B cell (primary cell): Measurements from ENCODE around the gene TSPAN14. TPM values are rescaled to one million over a fixed set of nuclear protein-coding genes. Genes with fewer than 3 reads are reported as not detected.
A peak's percentile ranks its signal among the peaks of the same experiment; 100 is the strongest.

Experiments used
- ATAC-seq: fragments of 200-7000 bp; cut with Tn5 transposase; one replicate; pipeline ENCODE4 v1.10.0; 2021; ENCODE audit warnings: low read depth, mild to moderate bottlenecking, moderate number of reproducible peaks, moderate library complexity
- CTCF ChIA-PET: fragments of 350-600 bp; sonication (Branson Sonifier 250); formaldehyde crosslinking; loops from one replicate; lab custom pipeline; 2021; ENCODE audit warnings: antibody characterized with exemption, inconsistent platforms; lab: Charles Lee
- POLR2A ChIA-PET: fragments of 350-600 bp; sonication (Branson Sonifier 250); formaldehyde crosslinking; loops from one replicate; lab custom pipeline; 2021; ENCODE audit warnings: antibody characterized with exemption; lab: Charles Lee
- DNase-seq: peaks from one replicate; pipeline ENCODE4 v3.0.0; 2013
- H2AFZ ChIP-seq: 2 replicates; pipeline ENCODE4 v1.6.1; 2012; ENCODE audit warnings: mild to moderate bottlenecking, low read depth, low read length; ENCODE audit not compliant: insufficient read depth, poor library complexity, severe bottlenecking
- H3K27ac ChIP-seq, 2 donors: 1 replicate in 1 of 2; 2 replicates in 1 of 2; pipeline ENCODE4 v1.5.1; 2012 to 2013; ENCODE audit warnings: low read length in 2 of 2, mild to moderate bottlenecking in 2 of 2, moderate library complexity in 1 of 2
- H3K27me3 ChIP-seq, 4 experiments: fragments of 200-600 bp in 1 of 4; sonication (generic) in 1 of 4; replicated peaks in 1 of 4; 1 replicate in 2 of 4; 2 replicates in 2 of 4; pipeline versions ENCODE4 v1.6.1 to v1.7.0; 2013 to 2016; ENCODE audit warnings: low read length in 3 of 4, mild to moderate bottlenecking in 2 of 4, mixed read lengths in 1 of 4, moderate library complexity in 1 of 4; ENCODE audit not compliant: insufficient read depth in 4 of 4, control insufficient read depth in 3 of 4; ENCODE audit errors: control extremely low read depth in 1 of 4
- H3K36me3 ChIP-seq, 2 experiments: replicated peaks in 1 of 2; 1 replicate in 1 of 2; 2 replicates in 1 of 2; pipeline versions ENCODE4 v1.6.1 to v1.7.1; 2013; ENCODE audit warnings: low read length in 1 of 2; ENCODE audit not compliant: insufficient read depth in 2 of 2, control insufficient read depth in 1 of 2; ENCODE audit errors: control extremely low read depth in 1 of 2, extremely low read depth in 1 of 2
- H3K4me1 ChIP-seq, 2 donors: fragments of 200-600 bp in 1 of 2; sonication (generic) in 1 of 2; 1 replicate in 1 of 2; 2 replicates in 1 of 2; pipeline versions ENCODE4 v1.5.1 to v1.6.1; 2013 to 2017; ENCODE audit warnings: low read length in 2 of 2; ENCODE audit not compliant: control insufficient read depth in 2 of 2, insufficient read depth in 2 of 2
- H3K4me2 ChIP-seq: replicated peaks from 2 replicates; pipeline ENCODE3; 2012; ENCODE audit warnings: mild to moderate bottlenecking, low read depth, low read length; ENCODE audit not compliant: poor library complexity, severe bottlenecking
- H3K4me3 ChIP-seq, 5 experiments: fragments of 200-600 bp in 1 of 5; sonication (generic) in 1 of 5; 1 replicate in 3 of 5; 2 replicates in 2 of 5; pipeline versions ENCODE4 v1.5.1 to v1.7.0; 2011 to 2016; ENCODE audit warnings: low read length in 4 of 5, mild to moderate bottlenecking in 4 of 5, low read depth in 2 of 5, control low read depth in 1 of 5, moderate library complexity in 1 of 5; ENCODE audit not compliant: insufficient read depth in 1 of 5; ENCODE audit errors: control extremely low read depth in 1 of 5, extremely low read depth in 1 of 5
- H3K79me2 ChIP-seq: fragments of 200-600 bp; sonication (generic); one replicate; pipeline ENCODE4 v1.6.0; 2016; ENCODE audit warnings: low read length; ENCODE audit not compliant: control insufficient read depth, insufficient read depth
- H3K9ac ChIP-seq: fragments of 200-600 bp; sonication (generic); 2 replicates; pipeline ENCODE4 v1.6.1; 2017; ENCODE audit warnings: mild to moderate bottlenecking, low read length, moderate library complexity
- H3K9me3 ChIP-seq, 3 donors: one replicate each; pipeline versions ENCODE4 v1.6.1 to v1.7.1; 2013; ENCODE audit warnings: low read length in 2 of 3; ENCODE audit not compliant: control insufficient read depth in 2 of 3, insufficient read depth in 1 of 3; ENCODE audit errors: control extremely low read depth in 1 of 3
- H4K20me1 ChIP-seq: 2 replicates; pipeline ENCODE4 v1.6.0; 2012; ENCODE audit warnings: mild to moderate bottlenecking, low read length; ENCODE audit not compliant: insufficient read depth, control insufficient read depth, poor library complexity, severe bottlenecking
- H3K27ac Mint-ChIP-seq: one replicate; pipeline ENCODE4 v1.8.0; 2021; ENCODE audit warnings: mixed read lengths
- H3K27me3 Mint-ChIP-seq: one replicate; pipeline ENCODE4 v1.8.0; 2021; ENCODE audit warnings: mixed read lengths
- H3K4me1 Mint-ChIP-seq: one replicate; pipeline ENCODE4 v1.8.0; 2021; ENCODE audit warnings: mixed read lengths
- H3K4me3 Mint-ChIP-seq: one replicate; pipeline ENCODE4 v1.8.0; 2021; ENCODE audit warnings: mixed read lengths
- H3K9me3 Mint-ChIP-seq: one replicate; pipeline ENCODE4 v1.8.0; 2022; ENCODE audit warnings: mixed read lengths; ENCODE audit not compliant: insufficient read depth
- CTCF ChIP-seq: fragments of 200-600 bp; IDR thresholded peaks from one replicate; pipeline ENCODE4 v1.8.0; 2022; ENCODE audit warnings: antibody characterized with exemption, mild to moderate bottlenecking
- EZH2 ChIP-seq: IDR thresholded peaks from 2 replicates; pipeline ENCODE4 v1.6.1; 2012; ENCODE audit warnings: borderline replicate concordance, low read depth, mild to moderate bottlenecking, moderate library complexity, low read length; ENCODE audit not compliant: insufficient read depth, poor library complexity, severe bottlenecking
- WGBS: methylation state at CpG from one replicate; pipeline ENCODE4 v1.1.5; 2013; ENCODE audit warnings: missing lambda C conversion rate; ENCODE audit not compliant: insufficient coverage; 5-methylcytosine and 5-hydroxymethylcytosine counted together
- intact Hi-C: fragments of 100-400 bp; cut with micrococcal nuclease; formaldehyde crosslinking; loops from one replicate; pipeline ENCODE4 v1.10.0; 2022
- polyA plus RNA-seq: library from polyadenylated mRNA; depleted of rRNA; stranded (reverse); fragments of >200 nt; gene quantifications from 2 replicates; pipeline ENCODE4 v1.2.3, GENCODE V29; 2012
- total RNA-seq, 2 donors: library from RNA; stranded (reverse); fragments of 120-200 nt in 1 of 2; gene quantifications; 1 replicate in 1 of 2; 2 replicates in 1 of 2; pipeline versions ENCODE4 v1.2.3 to v1.2.4, GENCODE V29; 2013 to 2022

The TSPAN14 gene
- total and polyA plus RNA-seq, 2 donors (not counting 1 experiment from before 2014, with no cell fraction given) = 27.8 to 55.3 TPM

DNA sequence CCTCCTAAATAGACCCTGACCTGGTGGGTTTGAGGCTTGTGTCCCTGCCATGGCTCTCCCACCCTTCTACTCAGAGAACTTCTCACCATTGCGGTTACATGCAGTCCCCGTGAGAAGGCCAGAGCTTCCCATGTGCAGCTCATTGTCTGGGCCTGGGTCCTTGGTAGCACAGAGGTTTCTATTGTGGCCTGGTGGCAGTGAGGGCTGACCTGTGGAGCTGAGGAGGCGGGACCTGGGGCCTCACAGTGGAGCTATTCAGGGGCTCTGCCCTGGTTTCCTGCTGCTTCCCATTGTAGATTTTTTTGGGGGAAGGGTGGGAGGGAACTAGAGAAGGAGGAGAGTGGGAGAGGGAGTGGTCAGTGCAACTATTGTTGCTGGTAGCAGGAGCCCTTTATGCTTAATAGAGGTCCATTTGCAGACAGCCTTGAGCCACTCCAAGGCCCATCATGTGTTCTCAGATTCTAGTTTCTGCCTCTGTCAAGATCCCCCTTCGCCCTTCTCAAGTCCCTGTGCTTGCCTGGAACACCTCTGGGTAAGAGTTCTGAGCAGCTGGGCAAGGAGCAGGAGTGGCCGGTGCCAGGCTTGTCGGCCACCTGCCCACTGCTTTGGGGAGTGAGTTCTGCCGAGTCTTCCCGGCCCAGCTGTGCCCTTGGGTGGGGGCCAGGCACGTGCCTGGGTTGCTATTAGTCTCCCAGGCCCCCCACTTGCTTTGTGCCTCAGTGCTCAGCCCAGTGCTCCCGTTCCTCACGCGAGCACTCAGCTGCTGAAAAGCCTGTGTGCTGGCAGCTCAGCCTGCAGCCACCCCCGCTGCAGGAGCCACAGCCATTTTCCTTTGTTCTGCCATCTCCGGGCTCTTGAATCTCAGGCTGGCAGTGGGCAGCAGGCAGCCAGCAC lies 10.7 kb downstream of the TSPAN14 start:
- H3K27ac Mint-ChIP-seq = peak overlapping the region; percentile 84
- H3K27ac ChIP-seq = peak overlapping the region in 1 of 2 donors; percentile 47
- intact Hi-C loops = no loop called here
- peaks cover 98% of the 10 kb centered on the region for H3K79me2 ChIP-seq
- peak overlapping the region; percentile 86 for H3K4me3 Mint-ChIP-seq
- H3K9ac ChIP-seq = no peak overlapping the region
- ChIA-PET CTCF (interaction anchor here (0.8 to 5.1 kb wide), 6 partner anchors 21 to 83 kb away, joined by 3 to 41 read pairs (median 6); no protein-coding TSS in a partner anchor), POLR2A (interaction anchor here (0.6 to 2.4 kb wide), 2 partner anchors 10 to 12 kb away, joined by 5 to 7 read pairs; partner anchors contain the start of gene TSPAN14)
- H3K4me1 Mint-ChIP-seq = peaks cover 95% of the 10 kb centered on the region
- peaks cover 0 to 10% of the 10 kb centered on the region in 2 experiments for H3K36me3 ChIP-seq
- peaks cover 84 to 85% of the 10 kb centered on the region in 2 donors for H3K4me1 ChIP-seq
- no peak for ATAC-seq
- WGBS = 66% methylated on average over 9 of the region's 14 CpGs
- H2AFZ ChIP-seq = no peak overlapping the region
- no peaks in the 10 kb centered on the region for H3K9me3 ChIP-seq
- H3K4me2 ChIP-seq = peak overlapping the region; percentile 48
- TF ChIP-seq EZH2 = no peak
- TF ChIP-seq CTCF = no peak
- no peaks in the 10 kb centered on the region for H3K9me3 Mint-ChIP-seq
- H3K27me3 Mint-ChIP-seq = no peaks in the 10 kb centered on the region
- H3K4me3 ChIP-seq = no peak overlapping the region
- H3K27me3 ChIP-seq = no peaks in the 10 kb centered on the region
- DNase-seq = no peak
- H4K20me1 ChIP-seq = peaks cover 63% of the 10 kb centered on the region
